GM23338 (cell line): ENCODE measurements around the gene ABCF3. TPM values are rescaled to one million over a fixed set of nuclear protein-coding genes. Genes with fewer than 3 reads are reported as not detected.
A peak's percentile ranks its signal among the peaks of the same experiment; 100 is the strongest.

Source experiments
- ATAC-seq: fragments of 200-7000 bp; cut with Tn5 transposase; 3 replicates; pipeline ENCODE4 v1.9.1; 2020
- DNase-seq: peaks from one replicate; pipeline ENCODE4 v3.0.0-alpha.2; 2015; ENCODE audit warnings: low spot score
- H2AFZ ChIP-seq: fragments of 200-600 bp; sonication (generic); 2 replicates; pipeline ENCODE4 v1.8.0; 2016; ENCODE audit warnings: antibody characterized with exemption, mild to moderate bottlenecking, moderate library complexity
- H3F3A ChIP-seq: fragments of 200-600 bp; sonication (generic); replicated peaks from 2 replicates; pipeline ENCODE4 v1.8.0; 2017; ENCODE audit warnings: antibody characterized with exemption, mixed run types, low read depth
- H3K27ac ChIP-seq: fragments of 200-600 bp; sonication (generic); 2 replicates; pipeline ENCODE4 v1.6.1; 2016; ENCODE audit warnings: low read depth
- H3K27me3 ChIP-seq: fragments of 200-600 bp; sonication (generic); 2 replicates; pipeline ENCODE4 v1.8.0; 2016; ENCODE audit warnings: mild to moderate bottlenecking, mixed run types, moderate library complexity; ENCODE audit not compliant: insufficient read depth
- H3K36me3 ChIP-seq: fragments of 200-600 bp; sonication (generic); 2 replicates; pipeline ENCODE4 v1.8.0; 2016; ENCODE audit warnings: mild to moderate bottlenecking; ENCODE audit not compliant: insufficient read depth
- H3K4me1 ChIP-seq: fragments of 200-600 bp; sonication (generic); 2 replicates; pipeline ENCODE4 v1.8.0; 2016; ENCODE audit warnings: mild to moderate bottlenecking, moderate library complexity; ENCODE audit not compliant: insufficient read depth
- H3K4me2 ChIP-seq: fragments of 200-600 bp; sonication (generic); 2 replicates; pipeline ENCODE4 v1.7.1; 2017; ENCODE audit warnings: mixed run types
- H3K4me3 ChIP-seq: fragments of 200-600 bp; sonication (generic); 2 replicates; pipeline ENCODE4 v1.6.1; 2016; ENCODE audit warnings: mixed run types
- H3K79me2 ChIP-seq: fragments of 200-600 bp; sonication (generic); replicated peaks from 2 replicates; pipeline ENCODE4 v1.8.0; 2017; ENCODE audit warnings: mild to moderate bottlenecking; ENCODE audit not compliant: insufficient read depth
- H3K9me2 ChIP-seq: fragments of 200-600 bp; sonication (generic); 2 replicates; pipeline ENCODE4 v1.8.0; 2017; ENCODE audit not compliant: insufficient read depth
- H4K20me1 ChIP-seq: fragments of 200-600 bp; sonication (generic); replicated peaks from 2 replicates; pipeline ENCODE4 v1.8.0; 2017; ENCODE audit warnings: mild to moderate bottlenecking; ENCODE audit not compliant: insufficient read depth
- H3K27ac Mint-ChIP-seq: 2 replicates; pipeline ENCODE4 v1.8.0; 2020; ENCODE audit warnings: inconsistent platforms, mild to moderate bottlenecking, moderate library complexity, mixed read lengths
- H3K27me3 Mint-ChIP-seq: 3 replicates; pipeline ENCODE4 v1.8.0; 2022; ENCODE audit warnings: low read depth, mild to moderate bottlenecking, moderate library complexity, mixed read lengths, inconsistent platforms; ENCODE audit not compliant: insufficient read depth, poor library complexity
- H3K36me3 Mint-ChIP-seq: 3 replicates; pipeline ENCODE4 v1.8.0; 2021; ENCODE audit warnings: low read depth, mild to moderate bottlenecking, inconsistent platforms, moderate library complexity, mixed read lengths
- H3K4me1 Mint-ChIP-seq: 3 replicates; pipeline ENCODE4 v1.8.0; 2020; ENCODE audit warnings: mild to moderate bottlenecking, inconsistent platforms, mixed read lengths
- H3K4me3 Mint-ChIP-seq: 3 replicates; pipeline ENCODE4 v1.8.0; 2021; ENCODE audit warnings: moderate library complexity, mild to moderate bottlenecking, inconsistent platforms, mixed read lengths
- H3K9me3 Mint-ChIP-seq: 3 replicates; pipeline ENCODE4 v1.8.0; 2020; ENCODE audit warnings: moderate library complexity, mild to moderate bottlenecking, inconsistent platforms, mixed read lengths
- CTCF ChIP-seq, 2 experiments: fragments of 200-600 bp in 1 of 2; sonication (generic) in 1 of 2; conservative IDR thresholded peaks; 2 replicates each; pipeline versions ENCODE4 v1.5.1 to v1.6.1; 2016 to 2017; ENCODE audit warnings: antibody characterized with exemption in 2 of 2, low read depth in 2 of 2, mild to moderate bottlenecking in 2 of 2, moderate library complexity in 1 of 2
- ETS1 ChIP-seq: IDR thresholded peaks from 2 replicates; pipeline ENCODE4 v1.6.1; 2016; ENCODE audit warnings: antibody characterized with exemption
- EZH2phosphoT487 ChIP-seq: fragments of 200-600 bp; sonication (generic); IDR thresholded peaks from one replicate; pipeline ENCODE4 v1.8.1; 2018; ENCODE audit warnings: antibody characterized with exemption; ENCODE audit not compliant: unreplicated experiment
- JUNB ChIP-seq: IDR thresholded peaks from one replicate; pipeline ENCODE4 v1.6.1; 2016; ENCODE audit warnings: antibody characterized with exemption; ENCODE audit not compliant: unreplicated experiment
- POLR2AphosphoS5 ChIP-seq: IDR thresholded peaks from 2 replicates; pipeline ENCODE4 v1.6.1; 2016; ENCODE audit warnings: antibody characterized with exemption, low read depth
- STAT1 ChIP-seq: IDR thresholded peaks from one replicate; pipeline ENCODE4 v1.6.1; 2016; ENCODE audit warnings: antibody characterized with exemption; ENCODE audit not compliant: unreplicated experiment
- ZNF331 ChIP-seq: fragments of 250-450 bp; sonication (Bioruptor Pico); IDR thresholded peaks from 2 replicates; pipeline ENCODE4 v1.5.0; 2020; ENCODE audit warnings: low read depth, mild to moderate bottlenecking, moderate library complexity
- polyA plus RNA-seq: library from polyadenylated mRNA; unstranded; fragments of >200 nt; fragmentation: Nextera tagmentation; extraction: Ambion mirVana; gene quantifications from 2 replicates; pipeline ENCODE4 v1.2.1, GENCODE V29; 2016
- total RNA-seq: library from RNA; depleted of rRNA; stranded (reverse); fragments of >200 nt; shearing (Covaris generic); gene quantifications from 2 replicates; pipeline ENCODE4 v1.2.3, GENCODE V29; 2014
- TF ChIP-seq, protein P1 (sequence below): IDR thresholded peaks from one replicate; pipeline ENCODE4 v1.6.1; 2018; ENCODE audit warnings: antibody characterized with exemption; ENCODE audit not compliant: unreplicated experiment

The ABCF3 gene
- total and polyA plus RNA-seq, 2 experiments from 2014 or later, result 33.4 to 48.9 TPM

DNA sequence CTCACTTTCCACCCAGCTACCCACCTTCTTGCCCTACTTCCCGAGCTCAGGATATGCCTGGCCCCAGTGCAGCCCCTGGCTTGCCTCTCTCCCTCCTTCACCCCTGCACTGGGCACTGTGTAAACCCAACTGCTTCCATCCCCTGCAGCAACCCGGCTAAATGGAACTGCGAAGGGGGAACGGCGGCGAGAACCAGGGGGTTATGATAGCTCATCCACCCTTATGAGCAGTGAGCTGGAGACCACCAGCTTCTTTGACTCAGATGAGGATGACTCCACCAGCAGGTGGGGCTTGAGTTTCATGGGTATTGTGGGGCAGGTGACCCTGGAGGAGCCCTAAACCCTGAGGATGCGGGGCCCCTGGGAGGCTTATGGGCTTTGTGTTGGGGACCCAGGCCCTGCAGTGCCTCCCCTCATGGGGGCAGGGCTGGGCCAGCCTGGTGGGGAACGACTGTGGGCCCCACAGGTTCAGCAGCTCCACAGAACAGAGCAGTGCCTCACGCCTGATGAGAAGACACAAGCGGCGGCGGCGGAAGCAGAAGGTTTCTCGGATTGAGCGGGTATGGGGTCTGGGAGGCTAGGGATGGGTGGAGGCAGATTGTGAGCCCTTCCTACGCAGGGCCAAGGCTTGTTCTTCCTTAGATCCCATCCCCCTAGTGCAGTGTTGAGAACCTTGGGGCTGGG is 21.2 kb upstream of the ABCF3 start:
- no peaks in the 10 kb centered on the region for H3K4me1 Mint-ChIP-seq
- H3K27me3 Mint-ChIP-seq, result peaks cover 9% of the 10 kb centered on the region
- H3K27me3 ChIP-seq, result no peaks in the 10 kb centered on the region
- H3K9me2 ChIP-seq, result no peaks in the 10 kb centered on the region
- H3K36me3 Mint-ChIP-seq, result peaks cover 59% of the 10 kb centered on the region
- no peaks in the 10 kb centered on the region for H3F3A ChIP-seq
- no peak overlapping the region for H2AFZ ChIP-seq
- H3K4me1 ChIP-seq, result no peaks in the 10 kb centered on the region
- peaks cover 13% of the 10 kb centered on the region for H4K20me1 ChIP-seq
- no peak for ATAC-seq
- TF ChIP-seq EZH2phosphoT487 (no peak), CTCF (conservative IDR thresholded peaks at IDR 0.05; ENCODE audit: low read depth in 2 of 2) (peak in 1 of 2 experiments; percentile 14; a peak in 1 of 4 replicates)
- H3K27ac ChIP-seq, result no peak overlapping the region
- H3K9me3 Mint-ChIP-seq, result no peaks in the 10 kb centered on the region
- H3K79me2 ChIP-seq, result peaks cover 31% of the 10 kb centered on the region
- no peak overlapping the region for H3K4me3 ChIP-seq
- H3K27ac Mint-ChIP-seq, result no peak overlapping the region
- H3K36me3 ChIP-seq, result 0 out of 2 replicates have a peak, but pooled peaks cover 8% of the 10 kb centered on the region
- H3K4me3 Mint-ChIP-seq, result no peak overlapping the region
- H3K4me2 ChIP-seq, result no peak overlapping the region
- no peak for DNase-seq

- H3K4me1 Mint-ChIP-seq, result no peaks in the 10 kb centered on the region
- no peak overlapping the region for H2AFZ ChIP-seq
- no peaks in the 10 kb centered on the region for H3K27me3 ChIP-seq
- ATAC-seq (no peak), DNase-seq (no peak)
- no peak overlapping the region for H3K4me3 ChIP-seq
- TF ChIP-seq ZNF331 (CRISPR knock-in tag), result no peak
- TF ChIP-seq ETS1, result no peak
- no peaks in the 10 kb centered on the region for H3K9me2 ChIP-seq
- no peak overlapping the region for H3K4me2 ChIP-seq
- peaks cover 54% of the 10 kb centered on the region for H3K36me3 Mint-ChIP-seq
- peaks cover 24% of the 10 kb centered on the region for H3K79me2 ChIP-seq
- no peak overlapping the region for H3K27ac ChIP-seq
- H3K27ac Mint-ChIP-seq, result no peak overlapping the region
- H3F3A ChIP-seq, result no peaks in the 10 kb centered on the region
- H3K36me3 ChIP-seq, result 0 out of 2 replicates have a peak, but pooled peaks cover 8% of the 10 kb centered on the region
- H3K4me1 ChIP-seq, result no peaks in the 10 kb centered on the region
- H4K20me1 ChIP-seq, result peaks cover 13% of the 10 kb centered on the region
- H3K4me3 Mint-ChIP-seq, result no peak overlapping the region
- no peaks in the 10 kb centered on the region for H3K9me3 Mint-ChIP-seq
- peaks cover 9% of the 10 kb centered on the region for H3K27me3 Mint-ChIP-seq
These were observed 20.5 kb upstream of the ABCF3 start for GRCh38 chr3:184165543-184165942.

GRCh38 chr3:184166671-184167070 is 19.3 kb upstream of the ABCF3 start:
- Mint-ChIP-seq H3K27ac (no peak overlapping the region), H3K4me3 (no peak overlapping the region), H3K36me3 (peaks cover 65% of the 10 kb centered on the region), H3K27me3 (peaks cover 6% of the 10 kb centered on the region), H3K9me3 (no peaks in the 10 kb centered on the region), H3K4me1 (peaks cover 6% of the 10 kb centered on the region; the same call in 2 of the 3 replicates)
- H3K4me3 ChIP-seq, result no peak overlapping the region
- H3F3A ChIP-seq, result no peaks in the 10 kb centered on the region
- ATAC-seq (no peak), DNase-seq (no peak)
- no peaks in the 10 kb centered on the region for H3K27me3 ChIP-seq
- H4K20me1 ChIP-seq, result peaks cover 12% of the 10 kb centered on the region
- H2AFZ ChIP-seq, result no peak overlapping the region
- H3K27ac ChIP-seq, result no peak overlapping the region
- H3K79me2 ChIP-seq, result peaks cover 13% of the 10 kb centered on the region
- no peaks in the 10 kb centered on the region for H3K9me2 ChIP-seq
- no peak overlapping the region for H3K4me2 ChIP-seq
- H3K36me3 ChIP-seq, result 0 out of 2 replicates have a peak, but pooled peaks cover 8% of the 10 kb centered on the region
- H3K4me1 ChIP-seq, result no peaks in the 10 kb centered on the region
- no peak for TF ChIP-seq POLR2AphosphoS5
- no peak for TF ChIP-seq JUNB
- no peak for TF ChIP-seq STAT1
- no peak for TF ChIP-seq ETS1
- TF ChIP-seq, protein P1, sequence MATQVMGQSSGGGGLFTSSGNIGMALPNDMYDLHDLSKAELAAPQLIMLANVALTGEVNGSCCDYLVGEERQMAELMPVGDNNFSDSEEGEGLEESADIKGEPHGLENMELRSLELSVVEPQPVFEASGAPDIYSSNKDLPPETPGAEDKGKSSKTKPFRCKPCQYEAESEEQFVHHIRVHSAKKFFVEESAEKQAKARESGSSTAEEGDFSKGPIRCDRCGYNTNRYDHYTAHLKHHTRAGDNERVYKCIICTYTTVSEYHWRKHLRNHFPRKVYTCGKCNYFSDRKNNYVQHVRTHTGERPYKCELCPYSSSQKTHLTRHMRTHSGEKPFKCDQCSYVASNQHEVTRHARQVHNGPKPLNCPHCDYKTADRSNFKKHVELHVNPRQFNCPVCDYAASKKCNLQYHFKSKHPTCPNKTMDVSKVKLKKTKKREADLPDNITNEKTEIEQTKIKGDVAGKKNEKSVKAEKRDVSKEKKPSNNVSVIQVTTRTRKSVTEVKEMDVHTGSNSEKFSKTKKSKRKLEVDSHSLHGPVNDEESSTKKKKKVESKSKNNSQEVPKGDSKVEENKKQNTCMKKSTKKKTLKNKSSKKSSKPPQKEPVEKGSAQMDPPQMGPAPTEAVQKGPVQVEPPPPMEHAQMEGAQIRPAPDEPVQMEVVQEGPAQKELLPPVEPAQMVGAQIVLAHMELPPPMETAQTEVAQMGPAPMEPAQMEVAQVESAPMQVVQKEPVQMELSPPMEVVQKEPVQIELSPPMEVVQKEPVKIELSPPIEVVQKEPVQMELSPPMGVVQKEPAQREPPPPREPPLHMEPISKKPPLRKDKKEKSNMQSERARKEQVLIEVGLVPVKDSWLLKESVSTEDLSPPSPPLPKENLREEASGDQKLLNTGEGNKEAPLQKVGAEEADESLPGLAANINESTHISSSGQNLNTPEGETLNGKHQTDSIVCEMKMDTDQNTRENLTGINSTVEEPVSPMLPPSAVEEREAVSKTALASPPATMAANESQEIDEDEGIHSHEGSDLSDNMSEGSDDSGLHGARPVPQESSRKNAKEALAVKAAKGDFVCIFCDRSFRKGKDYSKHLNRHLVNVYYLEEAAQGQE, result no peak
